Gastroesophageal sphincter (tissue), 3 donors: ENCODE results near the gene HAO1.

Source experiments
- EP300 ChIP-seq: sonication (generic); formaldehyde crosslinking; IDR thresholded peaks from one replicate; pipeline ENCODE4 v1.6.1; 2017; ENCODE audit warnings: antibody characterized with exemption, mild to moderate bottlenecking
- POLR2A ChIP-seq, 2 donors: fragments of 450-650 bp; IDR thresholded peaks; one replicate each; pipeline ENCODE4 v1.6.1; 2017; ENCODE audit warnings: antibody characterized with exemption in 2 of 2, mild to moderate bottlenecking in 2 of 2, moderate library complexity in 1 of 2
- TF ChIP-seq, protein P1 (sequence below), 4 experiments: fragments of 200-600 bp in 2 of 4; fragments of 450-650 bp in 2 of 4; sonication (generic) in 1 of 4; IDR thresholded peaks; one replicate each; pipeline ENCODE4 v1.5.1; 2017 to 2019; ENCODE audit warnings: antibody characterized with exemption in 4 of 4, mild to moderate bottlenecking in 2 of 4, moderate library complexity in 2 of 4

DNA sequence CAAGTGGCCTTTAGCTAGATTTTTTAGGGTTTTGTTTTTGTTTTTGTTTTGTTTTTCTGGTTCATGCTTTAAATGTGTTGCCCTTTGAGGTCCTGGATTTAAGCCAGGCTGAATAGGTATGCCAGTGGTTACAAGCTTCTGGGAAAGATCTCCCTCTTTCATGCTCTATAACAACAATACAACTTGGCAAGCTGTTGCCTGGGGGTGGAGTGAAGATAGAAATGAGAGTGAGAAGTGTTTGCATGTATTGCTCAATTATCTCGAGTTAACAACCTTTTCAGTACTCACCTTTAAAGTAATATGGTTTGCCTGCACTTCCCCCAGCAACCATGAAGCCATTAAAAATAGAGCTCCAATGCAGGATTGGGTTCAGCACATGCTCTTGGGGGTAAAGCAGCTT lies 19.2 kb upstream of the HAO1 start:
- TF ChIP-seq, protein P1, sequence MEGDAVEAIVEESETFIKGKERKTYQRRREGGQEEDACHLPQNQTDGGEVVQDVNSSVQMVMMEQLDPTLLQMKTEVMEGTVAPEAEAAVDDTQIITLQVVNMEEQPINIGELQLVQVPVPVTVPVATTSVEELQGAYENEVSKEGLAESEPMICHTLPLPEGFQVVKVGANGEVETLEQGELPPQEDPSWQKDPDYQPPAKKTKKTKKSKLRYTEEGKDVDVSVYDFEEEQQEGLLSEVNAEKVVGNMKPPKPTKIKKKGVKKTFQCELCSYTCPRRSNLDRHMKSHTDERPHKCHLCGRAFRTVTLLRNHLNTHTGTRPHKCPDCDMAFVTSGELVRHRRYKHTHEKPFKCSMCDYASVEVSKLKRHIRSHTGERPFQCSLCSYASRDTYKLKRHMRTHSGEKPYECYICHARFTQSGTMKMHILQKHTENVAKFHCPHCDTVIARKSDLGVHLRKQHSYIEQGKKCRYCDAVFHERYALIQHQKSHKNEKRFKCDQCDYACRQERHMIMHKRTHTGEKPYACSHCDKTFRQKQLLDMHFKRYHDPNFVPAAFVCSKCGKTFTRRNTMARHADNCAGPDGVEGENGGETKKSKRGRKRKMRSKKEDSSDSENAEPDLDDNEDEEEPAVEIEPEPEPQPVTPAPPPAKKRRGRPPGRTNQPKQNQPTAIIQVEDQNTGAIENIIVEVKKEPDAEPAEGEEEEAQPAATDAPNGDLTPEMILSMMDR (IDR thresholded peaks at IDR 0.05) = no peak
- TF ChIP-seq POLR2A (IDR thresholded peaks at IDR 0.05) (no peak), EP300 (no peak)
